ENCODE measurements around the gene NAA25. TPM values are rescaled to one million over a fixed set of nuclear protein-coding genes. Genes with fewer than 3 reads are reported as not detected.

NAA25 gene
- total and polyA plus RNA-seq, 8 donors = 2.3 to 72.6 (median 11.3) TPM

- TF ChIP-seq POLR2A (IDR thresholded peaks at IDR 0.05) (no peak), POLR2AphosphoS5 (IDR thresholded peaks at IDR 0.05) (no peak)
- H3K36me3 ChIP-seq = peaks cover 13 to 61% (median 50%) of the 10 kb centered on the region in 4 donors
- DNase-seq = no peak
- no peak overlapping the region for H3K4me3 ChIP-seq
- H3K27ac ChIP-seq = no peak overlapping the region
- no peaks in the 10 kb centered on the region for H3K9me3 ChIP-seq
- H3K4me1 ChIP-seq = peaks cover 19 to 59% (median 49%) of the 10 kb centered on the region in 4 donors
- no peaks in the 10 kb centered on the region for H3K27me3 ChIP-seq
- WGBS, 5 donors = 76 to 89% (median 79%) methylated on average over 1 of the region's 1 CpG
- intact Hi-C loops (cut with DNase I; ENCODE audit: low total_unique reads) = no loop called here
Observed at GRCh38 chr12:112017041-112017440, 91.5 kb downstream of the NAA25 start.

GRCh38 chr12:112015938-112016337, 92.6 kb downstream of the NAA25 start:
- Histone ChIP-seq H3K4me3 (no peak overlapping the region), H3K27me3 (no peaks in the 10 kb centered on the region), H3K9me3 (no peaks in the 10 kb centered on the region), H3K27ac (no peak overlapping the region), H3K36me3 (peaks cover 9 to 50% (median 40%) of the 10 kb centered on the region in 4 donors), H3K4me1 (peaks cover 27 to 70% (median 58%) of the 10 kb centered on the region in 4 donors)
- no peak for DNase-seq
- 96 to 98% (median 97%) methylated on average over 6 of the region's 6 CpGs for WGBS, 5 donors
- no peak for TF ChIP-seq CTCF (IDR thresholded peaks at IDR 0.05)
- no peak for TF ChIP-seq POLR2AphosphoS5 (IDR thresholded peaks at IDR 0.05)
- TF ChIP-seq EP300 (IDR thresholded peaks at IDR 0.05) = no peak
- no peak for TF ChIP-seq POLR2A (IDR thresholded peaks at IDR 0.05)
- intact Hi-C loops (cut with DNase I; ENCODE audit: low total_unique reads) = no loop called here

GRCh38 chr12:112013601-112014402, 94.8 kb downstream of the NAA25 start:
- no peaks in the 10 kb centered on the region for H3K27me3 ChIP-seq
- DNase-seq = peak; percentile 73 to 87
- TF ChIP-seq CTCF (IDR thresholded peaks at IDR 0.05) (peak in 2 of 7 experiments; percentile 0 to 36), EP300 (IDR thresholded peaks at IDR 0.05) (no peak), POLR2A (IDR thresholded peaks at IDR 0.05) (peak in 1 of 4 donors; percentile 22), POLR2AphosphoS5 (IDR thresholded peaks at IDR 0.05) (peak in 2 of 3 donors; percentile 52 to 70)
- H3K36me3 ChIP-seq = peaks cover 6 to 29% (median 23%) of the 10 kb centered on the region in 4 donors
- peak overlapping the region; percentile 91 to 99 (median 95) for H3K4me3 ChIP-seq
- H3K4me1 ChIP-seq = peaks cover 29 to 78% (median 59%) of the 10 kb centered on the region in 4 donors
- WGBS, 5 donors = 0 to 2% (median 1%) methylated on average over 39 to 54 of the region's 54 CpGs
- peak overlapping the region; percentile 95 to 100 (median 98) for H3K27ac ChIP-seq
- intact Hi-C loops (cut with DNase I; ENCODE audit: low total_unique reads) = no loop called here
- no peaks in the 10 kb centered on the region for H3K9me3 ChIP-seq

GRCh38 chr12:112012775-112013600, 95.6 kb downstream of the NAA25 start, which contains the start of the genes ERP29 and TMEM116:
Gene ERP29, plus strand, starts transcription at chr12:112013426. Its CDS starts 40 bp downstream, at chr12:112013466.
Gene TMEM116, minus strand, starts transcription at chr12:112013165. Its CDS starts 7,895 bp downstream, at chr12:112005270.
- peaks cover 26 to 74% (median 55%) of the 10 kb centered on the region in 4 donors for H3K4me1 ChIP-seq
- WGBS, 5 donors = 0 to 1% (median 0%) methylated on average over 54 to 67 of the region's 67 CpGs

More at GRCh38 chr12:112012775-112013600, 95.6 kb downstream of the NAA25 start, which contains the start of the genes ERP29 and TMEM116:
- Histone ChIP-seq H3K36me3 (peaks cover 6 to 23% (median 17%) of the 10 kb centered on the region in 4 donors), H3K27ac (peak within 1 kb of the TSS; percentile 95 to 100 (median 99)), H3K4me3 (peak within 1 kb of the TSS; percentile 91 to 99 (median 95)), H3K27me3 (no peaks in the 10 kb centered on the region), H3K9me3 (no peaks in the 10 kb centered on the region)
- DNase-seq = peak; percentile 100
- intact Hi-C loops (cut with DNase I; ENCODE audit: low total_unique reads) = no loop called here
- no peak for TF ChIP-seq EP300 (IDR thresholded peaks at IDR 0.05)
- peak; percentile 79 to 98 (median 98) for TF ChIP-seq POLR2AphosphoS5 (IDR thresholded peaks at IDR 0.05)
- peak in 2 of 4 donors; percentile 58 to 90 for TF ChIP-seq POLR2A (IDR thresholded peaks at IDR 0.05)
- peak in 5 of 7 experiments; percentile 45 to 76 (median 71) for TF ChIP-seq CTCF (IDR thresholded peaks at IDR 0.05)
